PC-9 (cell line): Measurements from ENCODE around the gene CNTNAP1. TPM values are rescaled to one million over a fixed set of nuclear protein-coding genes. Genes with fewer than 3 reads are reported as not detected.

Experiments used
- BruUV-seq: library from RNA; stranded (reverse); fragments of 400-500 nt; replicated peaks from 2 replicates; lab custom pipeline; 2021; lab: Mats Ljungman, UMichigan
- CTCF ChIA-PET: fragments of 300-600 bp; sonication (Branson Sonifier 250); formaldehyde crosslinking; loops from one replicate; lab custom pipeline; 2022; ENCODE audit warnings: antibody characterized with exemption; lab: Charles Lee
- POLR2A ChIA-PET: fragments of 300-600 bp; sonication (Branson Sonifier 250); formaldehyde crosslinking; loops from one replicate; lab custom pipeline; 2022; ENCODE audit warnings: antibody characterized with exemption; ENCODE audit not compliant: unreplicated experiment; lab: Charles Lee
- DNase-seq, 2 experiments: peaks; one replicate each; pipeline versions ENCODE4 v3.0.0 to v3.0.0-alpha.2; 2015 to 2022; ENCODE audit warnings: mixed read lengths in 1 of 2
- H2AFZ ChIP-seq: fragments of 200-600 bp; sonication (generic); 2 replicates; pipeline ENCODE4 v1.8.1; 2017; ENCODE audit warnings: antibody characterized with exemption
- H3F3A ChIP-seq: fragments of 200-600 bp; sonication (generic); 2 replicates; pipeline ENCODE4 v1.8.1; 2017; ENCODE audit warnings: antibody characterized with exemption, mild to moderate bottlenecking, low read depth; ENCODE audit not compliant: insufficient read depth
- H3K27ac ChIP-seq: fragments of 200-600 bp; sonication (generic); 2 replicates; pipeline ENCODE4 v1.6.1; 2016; ENCODE audit warnings: mixed run types
- H3K27me3 ChIP-seq: fragments of 200-600 bp; sonication (generic); 2 replicates; pipeline ENCODE4 v1.6.1; 2016; ENCODE audit warnings: low read depth, mixed run types; ENCODE audit not compliant: insufficient read depth
- H3K36me3 ChIP-seq: fragments of 200-600 bp; sonication (generic); 2 replicates; pipeline ENCODE4 v1.6.1; 2016; ENCODE audit warnings: low read depth, mixed run types
- H3K4me1 ChIP-seq: fragments of 200-600 bp; sonication (generic); replicated peaks from 2 replicates; pipeline ENCODE4 v1.6.1; 2016; ENCODE audit warnings: mixed run types; ENCODE audit not compliant: insufficient read depth
- H3K4me2 ChIP-seq: fragments of 200-600 bp; sonication (generic); 2 replicates; pipeline ENCODE4 v1.6.1; 2017; ENCODE audit warnings: mixed run types
- H3K4me3 ChIP-seq: fragments of 200-600 bp; sonication (generic); 2 replicates; pipeline ENCODE4 v1.6.1; 2016; ENCODE audit warnings: mixed run types
- H3K79me2 ChIP-seq: fragments of 200-600 bp; sonication (generic); 2 replicates; pipeline ENCODE4 v1.6.1; 2017; ENCODE audit warnings: low read depth, mixed run types
- H3K9me2 ChIP-seq: fragments of 200-600 bp; sonication (generic); 2 replicates; pipeline ENCODE4 v1.8.1; 2017; ENCODE audit warnings: mild to moderate bottlenecking; ENCODE audit not compliant: insufficient read depth
- H3K9me3 ChIP-seq: fragments of 200-600 bp; sonication (generic); 2 replicates; pipeline ENCODE4 v1.8.1; 2016; ENCODE audit warnings: low read depth; ENCODE audit not compliant: insufficient read depth
- H4K20me1 ChIP-seq: fragments of 200-600 bp; sonication (generic); 2 replicates; pipeline ENCODE4 v1.8.1; 2017; ENCODE audit not compliant: insufficient read depth
- CTCF ChIP-seq: fragments of 200-600 bp; sonication (generic); conservative IDR thresholded peaks from 2 replicates; pipeline ENCODE4 v1.6.1; 2017; ENCODE audit warnings: mixed run types, antibody characterized with exemption, mild to moderate bottlenecking, moderate library complexity
- EZH2 ChIP-seq: fragments of 200-600 bp; sonication (generic); IDR thresholded peaks from 2 replicates; pipeline ENCODE4 v1.8.0; 2017; ENCODE audit warnings: antibody characterized with exemption, low read depth
- intact Hi-C: fragments of 100-400 bp; cut with micrococcal nuclease; formaldehyde crosslinking; loops from one replicate; pipeline ENCODE4 v1.10.0; 2022; ENCODE audit not compliant: unreplicated experiment
- total RNA-seq: library from RNA; stranded (reverse); gene quantifications from 2 replicates; pipeline ENCODE4 v1.2.3, GENCODE V29; 2021

The CNTNAP1 gene
- total RNA-seq, 1 experiment from 2014 or later, result 1.8 TPM

DNA sequence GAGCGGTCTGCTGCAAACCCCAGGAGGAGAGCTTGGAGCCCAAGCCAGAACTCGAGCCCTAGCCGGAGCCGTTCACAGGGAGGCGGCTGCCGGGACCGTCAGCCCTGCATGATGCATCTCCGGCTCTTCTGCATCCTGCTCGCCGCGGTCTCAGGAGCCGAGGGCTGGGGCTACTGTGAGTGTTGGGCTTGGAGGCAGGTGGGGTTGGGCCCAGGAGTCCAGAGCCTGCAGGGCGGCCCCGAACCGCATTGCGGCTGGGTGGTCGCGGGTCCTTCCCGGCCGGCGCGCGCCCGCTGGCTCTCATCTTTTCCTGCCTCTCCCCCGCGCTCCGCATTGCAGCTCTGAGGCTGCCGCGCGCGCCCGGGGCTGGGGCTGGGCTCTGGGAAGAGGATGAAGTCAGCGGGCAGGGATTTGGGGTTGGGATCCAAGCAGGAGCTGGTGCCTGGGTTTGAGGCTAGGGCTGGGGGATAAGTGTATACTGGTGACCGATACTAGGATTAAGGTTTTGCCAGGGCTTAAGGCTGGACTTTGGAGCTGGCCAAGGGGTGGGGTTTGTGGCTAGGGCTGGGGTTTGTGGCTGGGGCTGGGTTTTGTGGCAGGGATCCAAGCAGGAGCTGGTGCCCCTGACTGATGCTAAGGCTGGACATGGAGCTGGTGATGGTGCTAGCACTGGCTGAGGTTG is 532 bp downstream of the CNTNAP1 start:
- DNase-seq, result no peak
- H4K20me1 ChIP-seq, result no peaks in the 10 kb centered on the region
- intact Hi-C loops, result no loop called here
- H3K4me1 ChIP-seq, result peaks cover 30% of the 10 kb centered on the region
- H3F3A ChIP-seq, result peaks cover 37% of the 10 kb centered on the region
- peak overlapping the region; percentile 82 for H2AFZ ChIP-seq
- H3K4me2 ChIP-seq, result peak overlapping the region; percentile 98
- no TSS peak for BruUV-seq
- H3K4me3 ChIP-seq, result peak overlapping the region; percentile 55
- no peaks in the 10 kb centered on the region for H3K9me2 ChIP-seq
- CTCF ChIA-PET, result interaction anchor here (0.7 to 1.0 kb wide), 3 partner anchors 64 to 104 kb away, joined by 3 read pairs; no protein-coding TSS in a partner anchor
- POLR2A ChIA-PET, result interaction anchor here (0.7 kb wide), 1 partner anchor 25 kb away, joined by 5 read pairs; no protein-coding TSS in a partner anchor
- TF ChIP-seq EZH2 (no peak), CTCF (no peak)
- no peak overlapping the region for H3K27ac ChIP-seq
- no peaks in the 10 kb centered on the region for H3K9me3 ChIP-seq
- no peaks in the 10 kb centered on the region for H3K36me3 ChIP-seq
- H3K27me3 ChIP-seq, result no peaks in the 10 kb centered on the region
- H3K79me2 ChIP-seq, result no peaks in the 10 kb centered on the region

GRCh38 chr17:42683407-42684034 is 1.2 kb downstream of the CNTNAP1 start:
- H3K36me3 ChIP-seq, result no peaks in the 10 kb centered on the region
- peak overlapping the region; percentile 98; the same call in 1 of the 2 replicates for H3K4me2 ChIP-seq
- peaks cover 35% of the 10 kb centered on the region for H3F3A ChIP-seq
- intact Hi-C loops, result no loop called here
- no peaks in the 10 kb centered on the region for H3K9me3 ChIP-seq
- H3K4me1 ChIP-seq, result peaks cover 29% of the 10 kb centered on the region
- H2AFZ ChIP-seq, result no peak overlapping the region
- no peak overlapping the region for H3K4me3 ChIP-seq
- no peaks in the 10 kb centered on the region for H4K20me1 ChIP-seq
- TF ChIP-seq EZH2, result no peak
- no peak for TF ChIP-seq CTCF
- no peaks in the 10 kb centered on the region for H3K27me3 ChIP-seq
- no peaks in the 10 kb centered on the region for H3K9me2 ChIP-seq
- ChIA-PET CTCF (interaction anchor here (0.6 to 1.0 kb wide), 4 partner anchors 64 to 105 kb away, joined by 3 read pairs; no protein-coding TSS in a partner anchor), POLR2A (interaction anchor here (0.7 kb wide), 1 partner anchor 24 kb away, joined by 5 read pairs; no protein-coding TSS in a partner anchor)
- H3K27ac ChIP-seq, result no peak overlapping the region
- no peaks in the 10 kb centered on the region for H3K79me2 ChIP-seq
- DNase-seq, result no peak
- no TSS peak for BruUV-seq

DNA sequence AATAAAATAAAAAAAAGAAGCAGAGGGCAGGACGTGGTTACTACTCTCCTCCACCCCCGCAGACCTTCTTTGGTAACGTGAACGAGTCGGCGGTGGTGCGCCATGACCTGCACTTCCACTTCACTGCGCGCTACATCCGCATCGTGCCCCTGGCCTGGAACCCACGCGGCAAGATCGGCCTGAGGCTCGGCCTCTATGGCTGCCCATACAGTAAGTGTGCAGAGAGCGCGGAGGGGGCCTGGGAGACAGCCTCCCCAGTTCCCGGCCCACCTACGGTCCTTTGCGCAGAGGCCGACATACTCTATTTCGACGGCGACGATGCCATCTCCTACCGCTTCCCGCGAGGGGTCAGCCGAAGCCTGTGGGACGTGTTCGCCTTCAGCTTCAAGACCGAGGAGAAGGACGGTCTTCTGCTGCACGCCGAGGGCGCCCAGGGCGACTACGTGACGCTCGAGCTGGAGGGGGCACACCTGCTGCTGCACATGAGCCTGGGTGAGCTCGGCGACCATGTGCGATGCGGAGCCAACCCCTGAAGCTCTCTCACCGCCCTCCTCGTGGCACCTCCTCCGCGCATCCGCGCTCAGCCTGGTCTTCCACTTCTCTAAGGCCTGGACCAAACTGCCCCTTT is 2.7 kb downstream of the CNTNAP1 start:
- peaks cover 14% of the 10 kb centered on the region for H3K4me1 ChIP-seq
- POLR2A ChIA-PET, result interaction anchor here (0.6 kb wide), 1 partner anchor 88 kb away, joined by 15 read pairs; no protein-coding TSS in a partner anchor
- H4K20me1 ChIP-seq, result no peaks in the 10 kb centered on the region
- TF ChIP-seq EZH2, result no peak
- no peak for TF ChIP-seq CTCF
- H3K9me3 ChIP-seq, result no peaks in the 10 kb centered on the region
- H3F3A ChIP-seq, result peaks cover 24% of the 10 kb centered on the region
- no peak overlapping the region for H3K4me2 ChIP-seq
- no peaks in the 10 kb centered on the region for H3K27me3 ChIP-seq
- H3K4me3 ChIP-seq, result no peak overlapping the region
- intact Hi-C loops, result no loop called here
- no peak overlapping the region for H3K27ac ChIP-seq
- no peak overlapping the region for H2AFZ ChIP-seq
- no TSS peak for BruUV-seq
- no peaks in the 10 kb centered on the region for H3K36me3 ChIP-seq
- DNase-seq, result no peak
- CTCF ChIA-PET, result no interaction called here
- no peaks in the 10 kb centered on the region for H3K79me2 ChIP-seq
- no peaks in the 10 kb centered on the region for H3K9me2 ChIP-seq
